Measurements from ENCODE around the gene SCARF1.

Gene SCARF1

GRCh38 chr17:1630662-1631061, 14.9 kb downstream of the SCARF1 start:
- Mint-ChIP-seq H3K4me1 (peaks cover 20% of the 10 kb centered on the region), H3K27ac (peak overlapping the region in 2 of 3 experiments; percentile 15 to 18), H3K36me3 (ENCODE audit: low read depth) (no peaks in the 10 kb centered on the region), H3K27me3 (ENCODE audit: low read depth) (peaks cover 58% of the 10 kb centered on the region), H3K9me3 (no peaks in the 10 kb centered on the region), H3K4me3 (peak overlapping the region; percentile 81 to 89 (median 87))
- TF ChIP-seq, protein P1, sequence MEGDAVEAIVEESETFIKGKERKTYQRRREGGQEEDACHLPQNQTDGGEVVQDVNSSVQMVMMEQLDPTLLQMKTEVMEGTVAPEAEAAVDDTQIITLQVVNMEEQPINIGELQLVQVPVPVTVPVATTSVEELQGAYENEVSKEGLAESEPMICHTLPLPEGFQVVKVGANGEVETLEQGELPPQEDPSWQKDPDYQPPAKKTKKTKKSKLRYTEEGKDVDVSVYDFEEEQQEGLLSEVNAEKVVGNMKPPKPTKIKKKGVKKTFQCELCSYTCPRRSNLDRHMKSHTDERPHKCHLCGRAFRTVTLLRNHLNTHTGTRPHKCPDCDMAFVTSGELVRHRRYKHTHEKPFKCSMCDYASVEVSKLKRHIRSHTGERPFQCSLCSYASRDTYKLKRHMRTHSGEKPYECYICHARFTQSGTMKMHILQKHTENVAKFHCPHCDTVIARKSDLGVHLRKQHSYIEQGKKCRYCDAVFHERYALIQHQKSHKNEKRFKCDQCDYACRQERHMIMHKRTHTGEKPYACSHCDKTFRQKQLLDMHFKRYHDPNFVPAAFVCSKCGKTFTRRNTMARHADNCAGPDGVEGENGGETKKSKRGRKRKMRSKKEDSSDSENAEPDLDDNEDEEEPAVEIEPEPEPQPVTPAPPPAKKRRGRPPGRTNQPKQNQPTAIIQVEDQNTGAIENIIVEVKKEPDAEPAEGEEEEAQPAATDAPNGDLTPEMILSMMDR (IDR thresholded peaks at IDR 0.05; ENCODE audit: unreplicated experiment in 3 of 3) = no peak

GRCh38 chr17:1629504-1630310, 15.8 kb downstream of the SCARF1 start:
- no peaks in the 10 kb centered on the region for H3K36me3 Mint-ChIP-seq (ENCODE audit: low read depth)
- peaks cover 63% of the 10 kb centered on the region for H3K27me3 Mint-ChIP-seq (ENCODE audit: low read depth)
- H3K9me3 Mint-ChIP-seq = no peaks in the 10 kb centered on the region
- TF ChIP-seq, protein P1 (IDR thresholded peaks at IDR 0.05; ENCODE audit: unreplicated experiment in 3 of 3) = peak in 2 of 3 experiments; percentile 18 to 37
- H3K4me3 Mint-ChIP-seq = peak overlapping the region; percentile 81 to 89 (median 87)
- H3K4me1 Mint-ChIP-seq = peaks cover 21% of the 10 kb centered on the region
- peak overlapping the region; percentile 18 to 68 (median 34) for H3K27ac Mint-ChIP-seq

GRCh38 chr17:1628856-1629503, 16.6 kb downstream of the SCARF1 start:
- TF ChIP-seq, protein P1 (IDR thresholded peaks at IDR 0.05; ENCODE audit: unreplicated experiment in 3 of 3) = peak in 1 of 3 experiments; percentile 12

DNA sequence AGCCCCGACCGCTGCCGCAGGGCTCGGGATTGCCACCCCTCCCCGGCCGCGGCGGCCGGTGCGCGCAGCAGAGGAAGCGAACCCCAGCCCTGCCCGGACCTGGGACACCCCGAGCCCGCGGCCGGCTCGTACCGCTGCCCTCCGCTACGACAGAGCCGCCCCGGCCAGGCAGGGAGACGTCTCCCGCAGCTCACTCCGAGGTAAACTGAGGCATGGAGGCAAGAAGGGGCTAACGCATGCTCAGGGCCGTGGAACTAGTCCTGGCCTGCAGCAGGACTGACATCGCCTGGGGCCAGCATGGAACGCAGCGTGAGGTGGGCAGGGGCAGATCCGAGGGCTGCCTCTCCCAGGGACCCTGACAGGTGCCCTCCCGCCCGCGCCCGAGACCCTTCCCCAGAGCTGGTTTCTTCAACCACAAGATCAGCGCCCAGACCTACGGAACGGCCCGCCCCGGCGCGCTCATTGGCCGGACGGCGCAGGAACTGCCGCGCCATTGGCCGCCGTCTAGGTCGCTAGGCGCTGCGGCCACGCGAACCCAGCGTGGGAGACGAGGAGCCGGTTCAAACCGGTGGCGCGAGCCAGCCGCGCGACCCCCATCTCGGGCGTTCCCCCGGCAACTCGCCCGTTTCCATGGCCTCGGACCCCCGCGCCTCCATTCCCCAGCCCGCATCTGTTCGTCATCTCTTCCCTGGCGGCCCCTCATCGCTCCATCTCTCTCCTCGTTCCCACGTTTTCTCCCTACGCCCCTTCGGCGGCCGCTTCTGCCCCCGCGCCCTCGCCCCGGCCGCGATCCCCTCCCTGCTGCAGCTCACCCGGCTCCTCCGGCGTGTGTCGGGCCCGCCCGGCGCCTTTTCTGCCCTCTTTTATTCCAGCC, 17.3 kb downstream of the SCARF1 start, which contains the start of gene SLC43A2:
TSS of gene SLC43A2 (minus strand) at position 853 of the 874 bp plus-strand sequence. CDS start 960 bp downstream, outside the sequence.
- Mint-ChIP-seq H3K9me3 (no peaks in the 10 kb centered on the region), H3K36me3 (ENCODE audit: low read depth) (no peaks in the 10 kb centered on the region), H3K27me3 (ENCODE audit: low read depth) (peaks cover 64% of the 10 kb centered on the region), H3K4me3 (peak within 1 kb of the TSS; percentile 88 to 93 (median 89)), H3K27ac (peak within 1 kb of the TSS; percentile 30 to 87 (median 86)), H3K4me1 (peaks cover 21% of the 10 kb centered on the region)
- TF ChIP-seq, protein P1 (IDR thresholded peaks at IDR 0.05; ENCODE audit: unreplicated experiment in 3 of 3) = no peak

More at GRCh38 chr17:1628856-1629503, 16.6 kb downstream of the SCARF1 start:
- peaks cover 21% of the 10 kb centered on the region for H3K4me1 Mint-ChIP-seq
- peak overlapping the region; percentile 88 to 93 (median 89) for H3K4me3 Mint-ChIP-seq
- H3K27ac Mint-ChIP-seq = peak overlapping the region; percentile 30 to 87 (median 86)
- H3K27me3 Mint-ChIP-seq (ENCODE audit: low read depth) = peaks cover 64% of the 10 kb centered on the region
- H3K36me3 Mint-ChIP-seq (ENCODE audit: low read depth) = no peaks in the 10 kb centered on the region
- H3K9me3 Mint-ChIP-seq = no peaks in the 10 kb centered on the region

DNA sequence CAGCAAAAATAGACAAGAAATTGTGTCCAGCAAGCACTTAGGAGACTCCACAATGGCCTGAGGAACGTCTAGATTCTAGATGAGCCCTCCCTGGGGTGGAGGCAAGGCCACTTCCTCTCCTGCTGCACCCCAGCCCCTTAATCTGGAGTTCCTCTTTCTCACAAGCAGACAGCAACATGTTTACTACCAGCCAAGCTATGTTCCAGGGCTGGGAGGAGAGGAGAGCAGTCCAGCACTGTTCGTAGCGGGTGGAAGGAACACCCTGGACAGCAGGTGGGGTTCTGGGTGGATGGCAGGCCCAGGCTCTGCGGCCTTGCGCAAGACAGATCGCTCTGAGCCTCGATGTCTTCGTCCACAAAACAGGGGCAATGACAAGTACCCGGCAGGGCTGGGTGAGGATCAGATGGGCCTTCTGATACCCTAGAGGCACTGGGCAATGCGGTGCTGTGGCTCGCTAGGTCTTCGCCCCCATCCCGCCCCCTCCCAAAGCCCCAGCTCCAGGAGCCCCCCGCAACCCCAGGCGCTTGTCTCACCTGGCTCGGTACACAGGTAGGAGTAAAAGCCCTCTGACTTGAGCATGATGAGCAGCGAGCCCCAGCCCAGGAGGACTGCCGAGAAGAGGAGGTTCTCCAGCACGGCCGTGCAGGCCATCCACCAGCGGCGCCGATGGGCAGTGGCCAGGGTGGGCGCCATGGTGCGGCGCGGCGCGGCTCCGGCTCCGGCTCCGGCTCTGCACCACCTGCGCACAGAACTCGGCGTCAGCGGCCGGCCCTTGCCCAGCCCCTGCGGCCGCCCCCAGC, 18.1 kb downstream of the SCARF1 start:
- no peak overlapping the region for H3K27ac Mint-ChIP-seq
- TF ChIP-seq, protein P1 (IDR thresholded peaks at IDR 0.05; ENCODE audit: unreplicated experiment in 3 of 3) = no peak
- peaks cover 21% of the 10 kb centered on the region for H3K4me1 Mint-ChIP-seq
- peaks cover 64% of the 10 kb centered on the region for H3K27me3 Mint-ChIP-seq (ENCODE audit: low read depth)
- H3K36me3 Mint-ChIP-seq (ENCODE audit: low read depth) = no peaks in the 10 kb centered on the region
- H3K9me3 Mint-ChIP-seq = no peaks in the 10 kb centered on the region
- peak overlapping the region; percentile 67 to 79 (median 79) for H3K4me3 Mint-ChIP-seq
